ENCODE measurements around the gene NOP9. TPM values are rescaled to one million over a fixed set of nuclear protein-coding genes. Genes with fewer than 3 reads are reported as not detected.

Gene NOP9
- total RNA-seq, 1 experiment from 2014 or later: 39.4 TPM

DNA sequence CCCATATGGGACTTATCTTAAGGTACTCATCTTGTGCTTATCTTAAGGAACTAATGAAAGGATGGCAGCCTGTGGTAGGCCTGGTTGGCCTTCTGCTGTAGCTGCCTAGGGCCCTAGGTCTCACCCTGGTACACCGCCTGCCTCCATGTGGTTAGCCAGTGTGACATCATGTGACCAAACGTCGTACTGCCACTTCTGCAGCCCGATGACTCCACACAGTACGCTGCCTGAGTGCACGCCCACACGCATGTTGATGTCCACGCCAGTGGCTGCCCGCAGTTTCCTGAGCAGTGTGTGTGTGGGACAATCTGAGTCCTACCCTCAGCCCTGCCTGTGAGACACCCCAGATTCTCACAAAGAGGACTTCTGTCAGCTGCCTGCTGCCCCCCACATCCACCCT lies 30.1 kb downstream of the NOP9 start:
- no peaks in the 10 kb centered on the region for H3K9me2 ChIP-seq (ENCODE audit: insufficient read depth)
- TF ChIP-seq ZNF274 (IDR thresholded peaks at IDR 0.05; ENCODE audit: low read depth, low read length): no peak
- TF ChIP-seq, protein P1, sequence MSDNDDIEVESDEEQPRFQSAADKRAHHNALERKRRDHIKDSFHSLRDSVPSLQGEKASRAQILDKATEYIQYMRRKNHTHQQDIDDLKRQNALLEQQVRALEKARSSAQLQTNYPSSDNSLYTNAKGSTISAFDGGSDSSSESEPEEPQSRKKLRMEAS (IDR thresholded peaks at IDR 0.05): no peak
- TF ChIP-seq CEBPB (IDR thresholded peaks at IDR 0.05; ENCODE audit: low read depth): no peak
- no peak for TF ChIP-seq ELF1 (IDR thresholded peaks at IDR 0.05; ENCODE audit: borderline replicate concordance, low read depth)
- TF ChIP-seq, protein P2, sequence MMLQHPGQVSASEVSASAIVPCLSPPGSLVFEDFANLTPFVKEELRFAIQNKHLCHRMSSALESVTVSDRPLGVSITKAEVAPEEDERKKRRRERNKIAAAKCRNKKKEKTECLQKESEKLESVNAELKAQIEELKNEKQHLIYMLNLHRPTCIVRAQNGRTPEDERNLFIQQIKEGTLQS (IDR thresholded peaks at IDR 0.05): no peak
- no peak for TF ChIP-seq JUND (IDR thresholded peaks at IDR 0.05)
- no peak for TF ChIP-seq SP1 (IDR thresholded peaks at IDR 0.05; ENCODE audit: low read depth)
- TF ChIP-seq EZH2phosphoT487 (IDR thresholded peaks at IDR 0.05; ENCODE audit: borderline replicate concordance): no peak
- TF ChIP-seq YY1 (IDR thresholded peaks at IDR 0.05; ENCODE audit: extremely low read depth, insufficient replicate concordance, low read depth, low read length): no peak
- no peak for TF ChIP-seq ZFX (IDR thresholded peaks at IDR 0.05)
- TF ChIP-seq, protein P3, sequence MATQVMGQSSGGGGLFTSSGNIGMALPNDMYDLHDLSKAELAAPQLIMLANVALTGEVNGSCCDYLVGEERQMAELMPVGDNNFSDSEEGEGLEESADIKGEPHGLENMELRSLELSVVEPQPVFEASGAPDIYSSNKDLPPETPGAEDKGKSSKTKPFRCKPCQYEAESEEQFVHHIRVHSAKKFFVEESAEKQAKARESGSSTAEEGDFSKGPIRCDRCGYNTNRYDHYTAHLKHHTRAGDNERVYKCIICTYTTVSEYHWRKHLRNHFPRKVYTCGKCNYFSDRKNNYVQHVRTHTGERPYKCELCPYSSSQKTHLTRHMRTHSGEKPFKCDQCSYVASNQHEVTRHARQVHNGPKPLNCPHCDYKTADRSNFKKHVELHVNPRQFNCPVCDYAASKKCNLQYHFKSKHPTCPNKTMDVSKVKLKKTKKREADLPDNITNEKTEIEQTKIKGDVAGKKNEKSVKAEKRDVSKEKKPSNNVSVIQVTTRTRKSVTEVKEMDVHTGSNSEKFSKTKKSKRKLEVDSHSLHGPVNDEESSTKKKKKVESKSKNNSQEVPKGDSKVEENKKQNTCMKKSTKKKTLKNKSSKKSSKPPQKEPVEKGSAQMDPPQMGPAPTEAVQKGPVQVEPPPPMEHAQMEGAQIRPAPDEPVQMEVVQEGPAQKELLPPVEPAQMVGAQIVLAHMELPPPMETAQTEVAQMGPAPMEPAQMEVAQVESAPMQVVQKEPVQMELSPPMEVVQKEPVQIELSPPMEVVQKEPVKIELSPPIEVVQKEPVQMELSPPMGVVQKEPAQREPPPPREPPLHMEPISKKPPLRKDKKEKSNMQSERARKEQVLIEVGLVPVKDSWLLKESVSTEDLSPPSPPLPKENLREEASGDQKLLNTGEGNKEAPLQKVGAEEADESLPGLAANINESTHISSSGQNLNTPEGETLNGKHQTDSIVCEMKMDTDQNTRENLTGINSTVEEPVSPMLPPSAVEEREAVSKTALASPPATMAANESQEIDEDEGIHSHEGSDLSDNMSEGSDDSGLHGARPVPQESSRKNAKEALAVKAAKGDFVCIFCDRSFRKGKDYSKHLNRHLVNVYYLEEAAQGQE (IDR thresholded peaks at IDR 0.05; ENCODE audit: low read depth): no peak
- H3K27me3 ChIP-seq (ENCODE audit: insufficient read depth, low read length): no peaks in the 10 kb centered on the region

More for the DNA sequence above, 30.1 kb downstream of the NOP9 start:
- no peak overlapping the region for H3K9ac ChIP-seq (ENCODE audit: low read length)
- RAD21 ChIA-PET (ENCODE audit: low non-redundant PET in 1 of 2, low total read pairs in 2 of 2, uncharacterized antibody in 2 of 2, unreplicated experiment in 2 of 2): interaction anchor here in 1 of 2 experiments (0.8 kb wide), 1 partner anchor 102 kb away, joined by 3 read pairs; no protein-coding TSS in a partner anchor
- no peaks in the 10 kb centered on the region for H3K79me2 ChIP-seq (ENCODE audit: insufficient read depth, low read length)
- POLR2A ChIA-PET: interaction anchor here (1.1 kb wide), 1 partner anchor 102 kb away, joined by 4 read pairs; no protein-coding TSS in a partner anchor
- no peak overlapping the region for H3K4me3 ChIP-seq (replicated peaks in 1 of 2; ENCODE audit: low read depth in 1 of 2, low read length in 2 of 2)
- H3K9me3 ChIP-seq (ENCODE audit: control insufficient read depth in 1 of 2, insufficient read depth in 1 of 2, low read depth in 1 of 2, low read length in 2 of 2): no peaks in the 10 kb centered on the region
- no peaks in the 10 kb centered on the region for H3K36me3 ChIP-seq (ENCODE audit: control insufficient read depth in 1 of 2, insufficient read depth in 2 of 2, low read length in 2 of 2)
- intact Hi-C loops (cut with micrococcal nuclease): no loop called here
- H3K4me1 ChIP-seq (ENCODE audit: control insufficient read depth in 1 of 2, insufficient read depth in 2 of 2, low read length in 2 of 2): peaks cover 4 to 12% of the 10 kb centered on the region in 2 experiments
- ATAC-seq (no peak), DNase-seq (ENCODE audit: low read depth, low spot score) (no peak)
- CTCF ChIA-PET: interaction anchor here (1.4 to 2.9 kb wide), 2 partner anchors 102 to 107 kb away, joined by 9 to 17 read pairs; no protein-coding TSS in a partner anchor
- H4K20me1 ChIP-seq (ENCODE audit: insufficient read depth): no peaks in the 10 kb centered on the region
- no TSS peak for BruUV-seq (replicated peaks)
- no peak overlapping the region for H2AFZ ChIP-seq (ENCODE audit: low read depth, low read length, poor library complexity, severe bottlenecking)
- H3K4me2 ChIP-seq (ENCODE audit: low read length): no peak overlapping the region
- no peak overlapping the region for H3K27ac ChIP-seq (ENCODE audit: low read depth, low read length)
